CD4-positive, alpha-beta T cell treated with Interleukin-17A for 4 hours (primary cell): ENCODE results near the gene OGFR.
A peak's percentile ranks its signal among the peaks of the same experiment; 100 is the strongest.

Experiments
- DNase-seq: peaks from one replicate; pipeline ENCODE4 v3.0.0-alpha.2; 2020; ENCODE audit warnings: mixed read lengths

Gene OGFR

GRCh38 chr20:62827311-62828038 is 22.8 kb downstream of the OGFR start:
- no peak for DNase-seq

DNA sequence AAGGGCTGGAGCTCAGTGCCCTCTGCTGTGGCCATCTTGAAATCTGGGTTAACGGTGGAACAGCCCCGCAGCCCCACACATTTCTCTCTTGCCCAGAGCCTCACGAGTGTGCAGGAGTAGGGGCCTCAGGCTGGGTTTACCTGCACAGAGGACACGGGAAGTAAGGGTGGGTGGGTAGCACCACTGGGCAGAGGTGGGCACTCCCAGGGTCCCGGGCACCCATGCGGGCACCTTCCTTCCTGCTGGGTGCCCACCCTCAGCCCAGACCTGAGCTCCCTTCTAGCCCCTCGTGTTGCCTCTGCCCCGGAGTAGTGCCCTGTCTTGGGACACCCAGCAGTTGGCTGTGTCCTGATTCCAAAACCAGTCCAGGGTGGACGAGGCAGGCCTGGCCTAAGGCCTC is 23.4 kb downstream of the OGFR start:
- DNase-seq = no peak

DNA sequence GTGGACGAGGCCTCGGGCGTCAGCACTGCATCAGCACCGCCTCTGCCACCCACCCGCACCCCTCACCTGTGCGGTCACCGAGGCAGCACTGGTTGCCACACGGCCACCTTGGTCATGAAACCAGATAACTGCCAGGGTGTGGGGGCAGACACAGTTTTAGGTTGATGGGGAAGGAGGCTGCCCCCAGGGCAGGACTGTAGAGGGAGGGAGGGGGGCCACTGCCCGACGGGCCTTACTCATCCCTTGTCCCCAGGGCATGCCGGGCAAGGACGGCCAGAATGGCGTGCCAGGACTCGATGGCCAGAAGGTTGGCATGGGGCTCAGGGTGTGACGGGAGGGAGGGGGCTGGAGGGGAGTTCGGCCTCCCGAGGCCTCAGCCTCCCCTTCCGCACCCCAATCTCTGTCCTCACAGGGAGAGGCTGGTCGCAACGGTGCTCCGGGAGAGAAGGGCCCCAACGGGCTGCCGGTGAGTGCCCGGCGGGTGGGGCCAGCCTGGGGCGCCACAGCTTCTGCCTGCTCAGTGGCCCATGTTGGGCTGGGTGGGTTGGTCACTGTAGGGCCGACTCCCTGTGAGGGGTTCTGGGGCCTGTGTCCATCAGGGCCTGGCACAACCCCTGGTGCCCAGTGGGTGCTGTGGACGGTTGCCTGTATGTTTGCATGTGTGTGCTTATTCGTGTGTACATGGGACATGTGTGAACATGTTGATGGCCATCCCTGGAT is 24.0 kb downstream of the OGFR start:
- no peak for DNase-seq

GRCh38 chr20:62829231-62830230 is 24.9 kb downstream of the OGFR start:
- DNase-seq = no peak

DNA sequence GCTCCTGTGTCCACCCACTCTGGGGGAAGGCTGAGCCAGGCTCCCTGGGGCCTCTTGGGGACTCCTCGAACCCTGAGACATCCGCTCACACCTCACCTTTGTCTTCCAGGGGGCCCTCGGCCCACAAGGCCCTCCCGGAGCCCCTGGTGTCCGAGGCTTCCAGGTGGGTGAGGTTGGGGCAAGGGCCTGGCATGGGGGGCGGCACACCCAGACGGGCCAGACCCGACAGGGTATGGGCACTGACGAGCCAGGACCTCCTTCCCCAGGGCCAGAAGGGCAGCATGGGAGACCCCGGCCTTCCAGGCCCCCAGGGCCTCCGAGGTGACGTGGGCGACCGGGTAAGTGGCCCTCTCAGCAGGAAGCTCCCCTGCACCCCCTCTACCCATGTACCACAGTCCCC is 25.6 kb downstream of the OGFR start:
- no peak for DNase-seq

GRCh38 chr20:62830821-62831220 is 26.2 kb downstream of the OGFR start:
- no peak for DNase-seq

- DNase-seq = no peak
Measured at GRCh38 chr20:62831361-62831788, 26.7 kb downstream of the OGFR start.

DNA sequence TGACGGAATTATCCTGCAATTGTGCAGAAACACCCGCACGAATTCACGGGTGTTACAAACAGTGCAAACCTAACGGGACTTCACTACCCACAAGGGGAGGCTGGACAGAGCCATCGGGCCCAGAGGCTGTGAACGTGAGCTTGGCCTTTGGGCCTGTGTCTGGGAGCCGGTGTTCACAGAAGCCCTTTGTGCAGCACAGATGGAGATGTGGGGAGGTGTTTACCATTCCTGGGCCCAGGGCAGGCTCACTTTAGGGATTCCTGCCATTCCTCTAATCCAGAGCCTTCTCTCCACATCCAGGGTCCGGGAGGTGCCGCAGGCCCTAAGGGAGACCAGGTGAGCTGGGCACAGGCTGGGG is 27.2 kb downstream of the OGFR start:
- DNase-seq = no peak

GRCh38 chr20:62832212-62832922 is 27.7 kb downstream of the OGFR start:
- DNase-seq = peak; percentile 28

DNA sequence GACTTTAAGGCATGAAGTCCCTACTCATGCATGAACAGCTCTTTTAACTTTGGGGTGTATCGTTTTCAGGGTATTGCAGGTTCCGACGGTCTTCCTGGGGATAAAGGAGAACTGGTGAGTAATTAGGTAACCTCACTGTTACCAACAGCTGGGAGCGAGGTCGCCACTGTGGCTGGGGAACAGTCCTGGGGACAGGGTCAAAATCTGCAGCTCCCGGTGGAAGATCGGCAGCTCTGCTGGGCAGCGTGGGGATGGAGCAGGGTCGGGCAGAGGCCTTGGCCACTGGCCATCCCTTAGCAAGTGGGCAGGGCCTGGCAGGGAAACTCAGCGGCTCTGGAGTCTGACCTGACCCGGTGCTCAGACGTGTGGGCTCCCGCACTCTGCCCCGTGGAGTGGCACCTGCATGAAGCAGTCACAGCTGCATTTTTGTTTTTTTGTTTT is 28.3 kb downstream of the OGFR start:
- no peak for DNase-seq

- DNase-seq = no peak
Measured at GRCh38 chr20:62834967-62835730, 30.5 kb downstream of the OGFR start.

DNA sequence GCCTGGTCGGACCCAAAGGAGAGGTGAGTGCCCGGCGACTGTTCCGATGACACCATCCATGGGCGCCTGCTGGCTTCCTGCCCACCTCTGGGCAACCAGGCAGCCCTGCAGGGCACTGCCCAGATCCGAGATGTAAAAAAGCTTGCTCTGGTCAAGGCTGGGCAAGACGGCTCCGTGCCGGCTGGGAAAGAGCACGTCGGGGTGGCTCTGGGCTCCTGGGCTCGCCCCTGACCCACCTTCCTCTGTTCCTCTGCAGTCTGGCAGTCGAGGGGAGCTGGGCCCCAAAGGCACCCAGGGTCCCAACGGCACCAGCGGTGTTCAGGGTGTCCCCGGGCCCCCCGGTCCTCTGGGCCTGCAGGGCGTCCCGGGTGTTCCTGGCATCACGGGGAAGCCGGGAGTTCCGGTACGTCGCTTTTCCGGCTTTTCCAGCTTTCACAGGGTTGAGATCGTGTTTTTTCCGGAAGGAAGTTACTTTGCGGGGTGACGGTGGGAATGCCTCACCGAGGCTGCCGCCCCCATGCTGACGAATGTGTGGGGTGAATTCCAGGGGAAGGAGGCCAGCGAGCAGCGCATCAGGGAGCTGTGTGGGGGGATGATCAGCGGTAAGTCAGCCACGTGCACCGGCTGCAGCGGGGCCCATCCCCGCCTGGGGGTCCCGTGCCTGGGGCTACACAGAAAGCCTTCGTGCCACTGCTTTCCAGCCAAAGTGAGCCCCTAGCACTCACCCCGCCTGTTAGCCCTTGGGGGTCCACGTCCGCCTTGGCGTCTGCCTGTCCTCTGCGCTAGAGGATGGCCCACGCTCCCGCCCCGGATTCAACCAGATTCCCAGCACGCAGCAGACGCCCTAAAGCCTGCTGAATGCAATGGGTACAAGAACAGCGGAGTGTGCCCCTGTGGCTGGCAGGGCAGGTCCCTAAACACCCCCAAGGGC is 31.6 kb downstream of the OGFR start:
- no peak for DNase-seq

DNA sequence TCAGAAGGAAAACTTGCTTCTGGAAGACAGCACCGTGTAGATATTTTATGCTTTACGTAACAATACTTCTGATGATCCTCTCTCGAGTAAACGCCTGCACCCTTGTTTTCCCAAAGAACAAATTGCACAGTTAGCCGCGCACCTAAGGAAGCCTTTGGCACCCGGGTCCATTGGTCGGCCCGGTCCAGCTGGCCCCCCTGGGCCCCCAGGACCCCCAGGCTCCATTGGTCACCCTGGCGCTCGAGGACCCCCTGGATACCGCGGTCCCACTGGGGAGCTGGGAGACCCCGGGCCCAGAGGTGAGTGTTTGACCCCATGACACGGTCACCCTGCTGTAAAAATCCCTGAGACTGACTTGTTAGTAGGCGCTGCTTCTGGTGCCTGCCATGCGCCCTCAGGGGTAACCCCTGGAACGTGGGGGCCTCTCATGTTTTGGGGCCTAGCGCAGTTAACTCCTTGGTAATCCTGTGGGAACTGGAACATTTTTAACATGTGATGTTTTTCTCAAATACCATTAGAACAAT is 32.4 kb downstream of the OGFR start:
- DNase-seq = no peak

- DNase-seq = no peak
Measured at GRCh38 chr20:62837790-62838127, 33.1 kb downstream of the OGFR start.

DNA sequence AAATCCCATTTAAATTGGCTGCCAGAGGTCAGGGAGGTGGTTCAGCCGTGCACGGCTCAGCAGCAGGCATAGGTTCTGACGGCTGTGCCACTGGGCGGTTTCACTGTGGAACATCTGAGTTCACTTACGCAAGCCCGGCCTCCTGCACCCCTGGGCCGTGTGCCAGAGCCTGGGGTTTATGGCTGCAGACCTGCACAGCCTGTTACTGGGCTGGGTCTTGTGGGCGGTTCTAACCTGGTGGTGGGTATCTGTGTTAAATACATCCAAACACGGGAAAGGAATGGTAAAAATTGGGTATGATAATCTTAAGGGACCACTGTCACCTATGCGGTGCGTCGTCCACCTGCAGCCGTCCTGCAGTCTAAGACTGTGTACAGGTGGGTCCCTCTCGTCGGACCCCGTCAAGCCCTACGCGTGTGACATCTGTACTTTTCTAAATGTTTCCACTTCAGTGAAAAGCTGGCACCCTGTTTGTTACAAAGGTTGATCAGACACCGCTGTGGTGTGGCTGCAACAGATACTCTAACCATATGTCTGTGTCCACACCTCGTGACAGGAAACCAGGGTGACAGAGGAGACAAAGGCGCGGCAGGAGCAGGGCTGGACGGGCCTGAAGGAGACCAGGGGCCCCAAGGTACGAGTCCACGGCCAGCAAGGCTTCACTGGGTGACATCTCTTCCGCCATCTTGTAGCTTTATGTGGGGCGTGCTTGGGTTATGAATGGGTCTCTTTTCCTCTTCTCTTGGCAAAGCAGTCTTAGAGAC is 33.7 kb downstream of the OGFR start:
- no peak for DNase-seq

- DNase-seq = no peak
Measured at GRCh38 chr20:62839261-62839660, 34.6 kb downstream of the OGFR start.

GRCh38 chr20:62839816-62840215 is 35.2 kb downstream of the OGFR start:
- no peak for DNase-seq

DNA sequence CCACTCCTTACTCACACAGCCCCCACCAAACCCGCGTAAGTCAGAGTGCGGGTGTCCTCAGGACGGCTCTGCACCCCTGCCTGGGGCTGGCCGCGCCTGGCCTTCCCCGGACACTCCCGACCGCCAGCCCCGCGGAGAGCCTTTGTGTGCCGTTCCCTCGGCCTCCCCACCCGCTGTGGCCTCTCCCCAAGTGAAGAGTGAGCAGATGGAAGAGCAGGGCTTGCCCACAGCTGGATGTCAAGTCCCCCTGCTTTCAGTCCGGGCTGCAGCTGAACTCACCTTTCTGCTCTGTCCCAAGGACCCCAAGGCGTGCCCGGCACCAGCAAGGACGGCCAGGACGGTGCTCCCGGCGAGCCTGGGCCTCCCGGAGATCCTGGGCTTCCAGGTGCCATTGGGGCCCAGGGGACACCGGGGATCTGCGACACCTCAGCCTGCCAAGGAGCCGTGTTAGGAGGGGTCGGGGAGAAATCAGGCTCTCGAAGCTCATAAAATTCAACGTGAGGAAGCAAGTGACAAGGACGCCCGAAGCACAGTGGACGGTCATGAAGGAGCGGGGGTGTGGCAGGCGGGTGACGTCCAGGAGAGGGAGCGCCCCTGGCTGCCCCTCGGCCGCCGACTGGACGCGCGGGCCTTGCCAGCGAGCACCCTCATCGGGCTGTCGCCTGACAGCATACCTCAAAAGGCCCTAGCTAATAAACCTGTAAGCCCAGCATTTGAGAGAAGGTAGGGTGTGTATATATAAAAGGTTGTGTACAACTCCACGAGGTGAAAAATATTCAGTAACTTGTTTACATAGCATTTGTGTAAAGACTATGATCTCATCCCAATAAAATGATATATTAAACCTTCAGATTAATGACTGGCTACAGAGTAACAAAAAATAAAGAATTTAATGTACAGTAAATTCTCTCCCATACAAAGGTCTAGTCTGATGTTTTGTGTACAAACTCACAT is 35.9 kb downstream of the OGFR start:
- no peak for DNase-seq
